Measurements from ENCODE around the gene NEDD4.
A peak's percentile ranks its signal among the peaks of the same experiment; 100 is the strongest.
"Not testable (repeated sequence)": the region's sequence is repeated elsewhere in the genome, so short reads cannot be mapped to it uniquely, and the experiment has no call there.

Gene NEDD4

DNA sequence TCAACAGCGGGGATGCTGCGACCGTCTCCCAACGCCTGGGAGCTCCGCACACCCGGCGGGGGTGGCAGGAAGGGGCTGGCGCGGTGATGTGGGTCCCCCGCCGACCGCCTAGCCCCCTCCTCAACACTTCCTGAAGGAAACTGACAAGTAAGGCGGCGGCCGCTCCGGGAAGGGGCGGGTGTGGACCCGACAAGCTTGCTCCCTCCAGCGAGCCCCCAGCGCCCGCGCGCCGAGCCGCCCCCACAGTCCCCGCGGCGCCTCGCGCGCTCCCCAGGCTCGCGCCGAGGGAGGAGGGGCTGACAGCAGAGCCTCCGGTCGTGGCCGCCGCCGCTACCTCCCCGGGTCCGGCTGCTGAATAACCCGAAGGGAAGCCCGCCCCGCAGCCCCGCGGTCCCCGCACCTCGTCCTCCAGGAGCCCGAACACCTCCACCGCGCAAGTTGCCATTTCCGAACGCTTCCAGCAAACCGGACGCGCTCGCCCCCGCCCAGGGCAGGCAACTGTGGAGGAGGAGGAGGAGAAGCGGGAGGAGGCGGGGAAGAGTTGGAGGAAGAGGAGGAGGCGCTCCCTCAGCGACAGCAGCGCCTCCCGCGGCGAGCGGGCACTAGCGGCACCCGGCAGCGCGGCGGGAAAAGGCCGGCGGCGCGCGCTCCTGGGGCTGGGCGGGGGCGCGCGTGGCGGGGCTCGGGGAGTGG is at the start of gene NEDD4:
TSS of gene NEDD4 (minus strand) at position 502 of the 693 bp plus-strand sequence. CDS start at position 445, 57 bp downstream.
- DNase-seq (ENCODE audit: low spot score): peak; percentile 87

- DNase-seq (ENCODE audit: low spot score): no peak
Observed at GRCh38 chr15:56042498-56042897, 49.1 kb upstream of the NEDD4 start.

- no peak for DNase-seq (ENCODE audit: low spot score)
Observed at GRCh38 chr15:56042031-56042430, 48.6 kb upstream of the NEDD4 start.

GRCh38 chr15:56040081-56041035 is 46.9 kb upstream of the NEDD4 start:
- peak; percentile 43 for DNase-seq (ENCODE audit: low spot score)

DNA sequence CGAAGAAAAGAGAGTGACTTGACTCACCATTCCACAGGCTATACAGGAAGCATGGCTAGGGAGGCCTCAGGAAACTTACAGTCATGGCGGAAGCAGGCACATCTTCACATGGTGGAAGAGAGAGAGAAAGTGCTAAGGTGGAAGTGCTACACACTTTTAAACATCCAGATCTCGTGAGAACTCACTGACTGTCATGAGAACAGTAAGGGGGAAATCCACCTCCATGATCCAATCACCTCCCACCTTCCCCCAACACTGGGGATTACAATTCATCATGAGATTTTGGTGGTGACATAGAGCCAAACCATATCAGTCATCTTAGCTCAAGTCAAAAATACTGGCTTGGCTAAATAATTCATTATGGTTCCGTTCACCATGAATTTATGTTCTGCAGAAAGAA is 45.3 kb upstream of the NEDD4 start:
- no peak for DNase-seq (ENCODE audit: low spot score)

GRCh38 chr15:56038015-56038414 is 44.6 kb upstream of the NEDD4 start:
- DNase-seq (ENCODE audit: low spot score): no peak

DNA sequence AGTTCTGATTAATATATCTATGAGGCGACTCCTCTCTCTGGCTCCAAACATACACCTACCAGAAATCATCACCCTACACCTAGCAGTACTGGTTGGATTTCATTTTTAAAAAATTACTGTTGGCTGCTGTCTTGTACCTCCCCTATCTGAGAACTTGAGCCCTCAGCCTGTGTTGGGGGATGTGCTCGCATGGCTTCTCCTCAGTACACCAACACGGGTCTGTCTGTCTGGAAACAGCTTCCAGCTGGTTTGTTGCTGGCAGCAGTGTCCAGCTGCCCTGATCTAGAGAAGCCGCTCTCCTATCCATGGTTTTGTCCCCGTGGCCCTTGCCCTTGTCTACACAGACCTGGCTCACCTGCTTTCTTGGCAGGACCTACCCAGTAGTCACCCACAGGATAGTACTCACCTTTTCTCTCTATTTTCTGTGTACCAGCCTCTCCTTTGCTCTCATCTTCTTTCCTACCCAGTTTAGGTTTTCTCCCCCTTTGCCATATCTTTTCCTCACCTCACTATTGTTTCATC is 43.2 kb upstream of the NEDD4 start:
- DNase-seq (ENCODE audit: low spot score): no peak

DNA sequence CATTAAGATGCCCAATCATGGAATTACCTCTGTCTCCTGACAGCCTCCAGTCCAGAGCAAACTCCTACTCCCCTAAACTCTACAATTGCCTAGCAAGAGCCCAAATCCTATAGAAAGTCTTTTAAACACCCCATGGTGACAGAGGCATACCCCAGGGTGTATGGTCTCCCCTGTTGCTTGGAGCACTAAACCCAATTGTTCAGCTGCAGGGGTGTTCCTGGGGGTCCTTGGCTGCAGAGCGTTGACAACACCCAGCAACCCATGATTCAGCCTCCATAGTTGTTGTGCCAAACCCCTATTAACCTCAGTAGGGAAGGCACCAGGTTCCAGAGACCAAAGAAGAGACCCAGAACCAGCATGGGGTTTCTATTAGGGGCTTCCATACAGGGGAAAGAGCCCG is 41.8 kb upstream of the NEDD4 start:
- no peak for DNase-seq (ENCODE audit: low spot score)

DNA sequence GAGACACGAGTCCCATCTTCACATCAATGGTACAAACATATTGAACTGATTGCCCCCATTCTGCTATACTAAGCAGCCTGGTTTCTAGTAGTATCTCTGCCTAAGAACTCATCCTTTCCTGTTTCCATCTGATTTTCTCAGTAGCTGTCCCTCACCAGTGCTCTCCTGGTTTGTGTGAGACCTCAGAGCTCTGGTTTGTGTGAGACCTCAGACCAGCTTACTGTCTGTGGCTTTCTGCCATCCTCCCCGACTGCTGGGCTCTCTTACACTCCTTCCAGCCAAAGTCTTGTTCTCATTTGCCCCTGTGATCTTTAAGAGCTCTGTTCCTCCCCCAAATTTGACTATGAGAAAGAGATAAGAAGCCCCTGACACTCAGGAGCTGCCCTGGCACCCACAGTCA is 41.1 kb upstream of the NEDD4 start:
- DNase-seq (ENCODE audit: low spot score): no peak

- DNase-seq (ENCODE audit: low spot score): no peak
Observed at GRCh38 chr15:56032373-56032772, 39.0 kb upstream of the NEDD4 start.

DNA sequence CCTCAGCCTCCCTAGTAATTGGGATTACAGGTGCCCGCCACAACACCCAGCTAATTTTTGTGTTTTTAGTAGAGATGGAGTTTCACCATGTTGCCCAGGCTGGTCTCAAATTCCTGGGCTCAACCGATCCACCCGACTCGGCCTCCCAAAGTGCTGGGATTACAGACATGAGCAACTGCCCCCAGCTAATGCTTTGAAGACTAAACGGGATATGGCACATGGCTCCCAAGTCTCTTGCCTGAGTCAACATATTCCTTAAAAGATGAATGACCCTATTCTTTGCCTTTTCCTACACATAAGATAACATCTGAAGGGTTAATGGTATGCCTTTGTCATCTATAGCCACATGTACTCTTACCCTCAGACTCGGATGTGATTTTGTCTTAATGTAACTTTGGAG is 38.4 kb upstream of the NEDD4 start:
- no peak for DNase-seq (ENCODE audit: low spot score)

DNA sequence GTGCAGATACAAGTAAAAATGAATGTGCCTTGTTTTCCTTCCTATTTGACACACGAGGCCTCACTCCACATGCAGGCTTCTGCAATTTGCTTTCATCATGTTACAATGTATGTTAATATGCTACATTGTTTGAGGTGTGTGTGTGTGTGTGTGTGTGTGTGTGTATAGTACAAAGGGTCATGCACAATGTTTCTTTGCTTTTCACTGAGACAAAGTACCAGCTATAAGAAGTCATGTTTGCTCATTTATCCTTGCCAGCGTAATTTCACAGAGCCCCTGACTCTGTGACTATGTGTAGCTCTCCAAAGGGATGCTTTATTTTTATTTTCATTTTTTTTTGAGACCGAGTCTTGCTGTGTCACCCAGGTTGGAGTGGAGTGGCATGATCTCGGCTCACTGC is 38.0 kb upstream of the NEDD4 start:
- no peak for DNase-seq (ENCODE audit: low spot score)

DNA sequence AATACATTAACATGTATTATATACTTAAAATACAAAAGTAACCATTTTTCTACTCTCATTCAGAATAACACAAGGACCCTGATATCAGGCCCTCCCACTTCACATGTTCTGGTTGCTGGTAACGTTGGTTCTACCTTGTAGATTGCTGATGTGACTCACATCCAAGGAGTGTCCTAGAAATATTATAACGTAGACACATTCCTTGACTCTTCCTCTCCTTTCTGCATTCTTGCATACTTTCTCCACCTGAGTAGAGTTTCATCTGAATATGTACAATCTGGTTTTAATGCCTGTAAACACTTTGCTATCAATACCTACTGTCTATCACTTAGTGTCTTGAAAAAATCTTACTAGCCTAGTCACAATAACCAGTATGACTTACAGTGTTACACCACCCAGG is 35.0 kb upstream of the NEDD4 start:
- no peak for DNase-seq (ENCODE audit: low spot score)

- not testable (repeated sequence) for DNase-seq (ENCODE audit: low spot score)
Observed at GRCh38 chr15:56023160-56023559, 29.7 kb upstream of the NEDD4 start.

DNA sequence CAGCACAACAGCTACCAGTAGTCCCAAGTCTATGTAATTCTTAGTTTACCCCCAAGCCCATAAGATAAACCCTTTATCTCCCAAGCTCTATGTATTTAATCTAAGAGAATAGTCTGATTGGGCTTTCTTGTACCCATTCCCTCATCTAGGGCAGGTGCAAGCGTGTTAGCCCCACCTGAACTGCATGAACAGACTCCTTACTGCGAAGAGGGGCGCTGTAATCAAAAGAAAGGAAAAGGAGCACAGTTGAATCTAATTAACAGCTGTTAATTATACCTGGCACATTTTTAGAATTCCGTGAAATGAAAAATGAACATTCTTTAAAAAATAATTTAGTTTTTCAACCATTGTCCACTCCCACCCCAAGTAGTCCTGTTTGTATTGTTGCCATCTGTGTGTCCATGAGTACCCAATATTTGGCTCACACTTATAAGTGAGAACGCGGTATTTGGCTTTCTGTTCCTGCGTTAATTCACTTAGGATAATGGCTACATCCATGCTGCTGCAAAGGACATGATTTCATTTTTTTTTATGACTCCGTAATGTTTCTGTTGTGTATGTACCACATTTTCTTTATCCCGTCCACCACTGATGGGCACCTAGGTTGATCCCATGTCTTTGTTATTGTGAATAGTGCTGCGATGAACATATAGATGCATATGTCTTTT is 26.5 kb upstream of the NEDD4 start:
- no peak for DNase-seq (ENCODE audit: low spot score)

DNA sequence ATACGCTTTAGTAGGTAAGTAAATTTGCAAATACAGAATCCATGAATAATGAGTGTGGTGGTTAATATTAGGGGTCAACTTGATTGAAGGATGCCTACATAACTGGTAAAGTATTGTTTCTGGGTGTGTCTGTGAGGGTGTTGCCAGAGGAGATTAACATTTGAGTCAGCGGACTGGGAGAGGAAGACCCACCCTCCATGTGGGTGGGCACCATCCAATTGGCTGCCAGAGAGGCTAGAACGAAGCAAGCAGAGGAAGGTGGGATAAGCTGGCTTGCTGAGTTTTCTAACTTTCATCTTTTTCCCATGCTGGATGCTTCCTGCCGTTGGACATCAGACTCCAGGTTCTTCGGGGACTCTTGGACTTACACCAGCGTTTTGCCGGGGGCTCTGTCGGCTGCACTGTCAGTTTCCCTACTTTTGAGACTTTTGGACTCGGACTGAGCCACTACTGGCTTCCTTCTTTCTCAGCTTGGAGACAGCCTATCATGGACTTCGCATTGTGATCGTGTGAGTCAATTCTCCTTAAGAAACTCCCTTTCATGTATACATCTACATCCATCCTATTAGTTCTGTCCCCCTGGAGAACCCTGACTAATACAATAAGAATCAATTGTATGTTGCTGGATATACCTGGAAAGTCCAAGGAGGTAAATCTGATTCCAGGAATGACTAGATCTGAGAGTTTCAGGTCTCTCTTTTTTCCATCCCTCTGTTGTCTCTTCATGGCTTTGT is 25.8 kb upstream of the NEDD4 start:
- DNase-seq (ENCODE audit: low spot score): no peak

- peak; percentile 33 for DNase-seq (ENCODE audit: low spot score)
Observed at GRCh38 chr15:56017920-56018319, 24.5 kb upstream of the NEDD4 start.

DNA sequence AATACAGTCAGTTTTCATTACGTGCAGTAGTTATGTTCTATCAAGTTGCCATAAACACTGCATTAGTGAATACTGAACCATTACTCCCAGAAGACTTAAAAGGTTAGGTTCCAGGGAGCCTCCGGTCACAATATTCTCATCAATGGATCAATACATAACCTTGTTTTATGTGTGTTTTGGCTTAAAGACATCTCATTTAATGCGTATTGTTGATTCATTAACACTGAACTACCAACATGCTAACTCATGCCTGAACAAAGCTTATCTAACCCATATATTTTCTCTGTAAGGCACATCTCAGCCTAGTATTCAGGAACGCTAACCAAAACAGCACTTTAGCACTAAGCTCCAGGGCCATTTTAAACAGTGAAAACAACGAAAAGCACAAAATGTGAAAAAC is 24.1 kb upstream of the NEDD4 start:
- DNase-seq (ENCODE audit: low spot score): no peak

GRCh38 chr15:56016281-56016680 is 22.9 kb upstream of the NEDD4 start:
- DNase-seq (ENCODE audit: low spot score): no peak

DNA sequence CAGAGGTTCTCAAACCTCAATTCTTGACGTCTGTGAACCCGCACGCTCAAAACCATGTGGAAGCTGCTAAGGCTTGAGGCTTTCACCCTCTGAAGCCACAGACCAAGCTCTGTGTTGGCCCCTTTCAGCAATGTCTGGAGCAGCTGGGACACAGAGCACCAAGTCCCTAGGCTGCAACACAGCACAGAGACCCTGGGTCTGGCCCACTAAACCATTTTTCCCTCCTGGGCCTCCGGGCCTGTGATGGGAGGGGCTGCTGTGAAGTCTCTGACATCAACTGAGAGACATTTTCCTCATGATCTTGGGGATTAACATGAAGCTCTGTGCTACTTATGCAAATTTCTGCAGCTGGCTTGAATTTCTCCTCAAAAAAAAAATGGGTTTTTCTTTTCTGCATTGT is 21.3 kb upstream of the NEDD4 start:
- no peak for DNase-seq (ENCODE audit: low spot score)

DNA sequence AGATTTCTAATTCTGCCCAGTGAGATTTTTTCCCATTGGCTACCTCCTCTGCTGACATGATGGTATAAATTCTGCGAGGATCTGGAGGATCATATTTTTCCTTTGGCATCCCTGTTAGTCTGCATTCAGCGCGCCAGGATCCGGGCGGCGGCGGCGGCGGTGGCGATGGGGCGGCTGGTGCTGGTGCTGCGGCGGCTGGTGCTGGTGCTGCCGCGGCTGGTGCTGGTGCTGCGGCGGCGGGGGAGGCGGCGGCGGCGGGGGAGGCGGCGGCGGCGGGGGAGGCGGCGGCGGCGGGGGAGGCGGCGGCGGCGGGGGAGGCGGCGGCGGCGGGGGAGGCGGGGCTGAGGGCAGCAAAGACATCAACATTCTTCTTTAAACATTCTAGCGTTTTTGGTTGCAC is 13.6 kb upstream of the NEDD4 start:
- peak; percentile 45 for DNase-seq (ENCODE audit: low spot score)

DNA sequence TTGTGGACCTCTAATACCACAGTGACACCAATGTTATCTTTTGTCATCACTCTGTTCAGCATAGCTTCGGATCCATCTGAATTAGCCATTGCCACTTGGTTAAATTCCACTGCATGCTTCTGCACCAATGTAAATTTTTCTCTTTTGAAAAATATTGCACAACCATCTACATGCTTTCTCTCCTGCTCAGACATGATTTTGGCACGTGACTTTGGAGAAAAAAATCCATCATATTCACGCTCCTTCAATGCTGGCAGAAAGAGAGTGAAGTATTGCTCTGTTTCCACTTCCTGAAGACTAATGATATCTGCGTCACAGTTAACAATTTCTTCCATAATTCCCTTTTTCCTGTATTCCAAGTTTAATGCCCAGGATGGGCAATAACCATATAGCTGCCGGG is 13.0 kb upstream of the NEDD4 start:
- not testable (repeated sequence) for DNase-seq (ENCODE audit: low spot score)
